Peyer's patch (tissue), 4 donors: Measurements from ENCODE around the gene TMOD3. TPM values are rescaled to one million over a fixed set of nuclear protein-coding genes. Genes with fewer than 3 reads are reported as not detected.

Experiments
- DNase-seq, 3 donors: peaks; one replicate each; pipeline ENCODE4 v3.0.0-alpha.2; 2017 to 2019
- H3K27ac ChIP-seq, 4 donors: fragments of 200-600 bp; sonication (generic); one replicate each; pipeline ENCODE4 v1.5.1; 2016 to 2019
- H3K27me3 ChIP-seq, 2 donors: fragments of 200-600 bp; sonication (generic); one replicate each; pipeline ENCODE4 v1.5.1; 2019
- H3K36me3 ChIP-seq, 3 donors: fragments of 200-600 bp; sonication (generic); one replicate each; pipeline ENCODE4 v1.5.1; 2016 to 2019
- H3K4me1 ChIP-seq, 4 donors: fragments of 200-600 bp; sonication (generic); one replicate each; pipeline ENCODE4 v1.5.1; 2016 to 2019
- H3K4me3 ChIP-seq, 4 donors: fragments of 200-600 bp; sonication (generic); 1 replicate in 3 of 4; 2 replicates in 1 of 4; pipeline ENCODE4 v1.5.1; 2016 to 2019; ENCODE audit warnings: mild to moderate bottlenecking in 1 of 4
- H3K9me3 ChIP-seq, 4 donors: fragments of 200-600 bp; sonication (generic); one replicate each; pipeline ENCODE4 v1.5.1; 2016 to 2019; ENCODE audit warnings: mild to moderate bottlenecking in 1 of 4
- CTCF ChIP-seq, 6 experiments: fragments of 450-650 bp in 4 of 6; fragments of 200-600 bp in 2 of 6; sonication (generic) in 1 of 6; IDR thresholded peaks; one replicate each; pipeline ENCODE4 v1.5.1; 2017 to 2019; ENCODE audit warnings: antibody characterized with exemption in 6 of 6, mild to moderate bottlenecking in 3 of 6, moderate library complexity in 1 of 6
- POLR2A ChIP-seq, 2 donors: fragments of 450-650 bp; IDR thresholded peaks; one replicate each; pipeline ENCODE4 v1.5.1; 2017; ENCODE audit warnings: antibody characterized with exemption in 2 of 2, mild to moderate bottlenecking in 2 of 2, moderate library complexity in 2 of 2
- total RNA-seq, 4 donors: library from RNA; depleted of rRNA; stranded (reverse); fragments of >200 nt; gene quantifications; one replicate each; pipeline ENCODE4 v1.1.0, GENCODE V29; 2016

Gene TMOD3
- total RNA-seq, 4 donors from 2014 or later = 39.3 to 51.8 (median 42.0) TPM

- Histone ChIP-seq H3K4me3 (no peak overlapping the region), H3K9me3 (no peaks in the 10 kb centered on the region), H3K4me1 (no peaks in the 10 kb centered on the region), H3K27me3 (no peaks in the 10 kb centered on the region), H3K27ac (no peak overlapping the region), H3K36me3 (peaks cover 0 to 16% (median 0%) of the 10 kb centered on the region in 3 donors)
- DNase-seq = no peak
- TF ChIP-seq CTCF (IDR thresholded peaks at IDR 0.05) (no peak), POLR2A (IDR thresholded peaks at IDR 0.05) (no peak)
Observed at GRCh38 chr15:51802593-51802992, 26.9 kb upstream of the TMOD3 start.

GRCh38 chr15:51803965-51804364 is 25.5 kb upstream of the TMOD3 start:
- Histone ChIP-seq H3K4me3 (no peak overlapping the region), H3K9me3 (no peaks in the 10 kb centered on the region), H3K27ac (no peak overlapping the region), H3K27me3 (no peaks in the 10 kb centered on the region), H3K4me1 (no peaks in the 10 kb centered on the region), H3K36me3 (peaks cover 0 to 11% (median 0%) of the 10 kb centered on the region in 3 donors)
- DNase-seq = no peak
- TF ChIP-seq CTCF (IDR thresholded peaks at IDR 0.05) (no peak), POLR2A (IDR thresholded peaks at IDR 0.05) (no peak)

- Histone ChIP-seq H3K27me3 (no peaks in the 10 kb centered on the region), H3K27ac (no peak overlapping the region), H3K36me3 (peaks cover 0 to 4% (median 0%) of the 10 kb centered on the region in 3 donors), H3K4me3 (no peak overlapping the region), H3K9me3 (no peaks in the 10 kb centered on the region), H3K4me1 (no peaks in the 10 kb centered on the region)
- no peak for DNase-seq
- TF ChIP-seq CTCF (IDR thresholded peaks at IDR 0.05) (no peak), POLR2A (IDR thresholded peaks at IDR 0.05) (no peak)
Observed at GRCh38 chr15:51806123-51806522, 23.3 kb upstream of the TMOD3 start.

GRCh38 chr15:51809457-51809856 is 20.0 kb upstream of the TMOD3 start:
- Histone ChIP-seq H3K27me3 (no peaks in the 10 kb centered on the region), H3K4me1 (no peaks in the 10 kb centered on the region), H3K9me3 (no peaks in the 10 kb centered on the region), H3K36me3 (peaks cover 0 to 4% (median 0%) of the 10 kb centered on the region in 3 donors), H3K4me3 (no peak overlapping the region), H3K27ac (no peak overlapping the region)
- TF ChIP-seq POLR2A (IDR thresholded peaks at IDR 0.05) (no peak), CTCF (IDR thresholded peaks at IDR 0.05) (no peak)
- DNase-seq = no peak

- peaks cover 0 to 8% (median 0%) of the 10 kb centered on the region in 4 donors for H3K4me1 ChIP-seq
- no peaks in the 10 kb centered on the region for H3K9me3 ChIP-seq
- no peak for DNase-seq
- H3K4me3 ChIP-seq = no peak overlapping the region
- H3K27me3 ChIP-seq = no peaks in the 10 kb centered on the region
- H3K36me3 ChIP-seq = peaks cover 0 to 4% (median 0%) of the 10 kb centered on the region in 3 donors
- TF ChIP-seq POLR2A (IDR thresholded peaks at IDR 0.05) (no peak), CTCF (IDR thresholded peaks at IDR 0.05) (no peak)
- no peak overlapping the region for H3K27ac ChIP-seq
Observed at GRCh38 chr15:51812598-51812997, 16.9 kb upstream of the TMOD3 start.

DNA sequence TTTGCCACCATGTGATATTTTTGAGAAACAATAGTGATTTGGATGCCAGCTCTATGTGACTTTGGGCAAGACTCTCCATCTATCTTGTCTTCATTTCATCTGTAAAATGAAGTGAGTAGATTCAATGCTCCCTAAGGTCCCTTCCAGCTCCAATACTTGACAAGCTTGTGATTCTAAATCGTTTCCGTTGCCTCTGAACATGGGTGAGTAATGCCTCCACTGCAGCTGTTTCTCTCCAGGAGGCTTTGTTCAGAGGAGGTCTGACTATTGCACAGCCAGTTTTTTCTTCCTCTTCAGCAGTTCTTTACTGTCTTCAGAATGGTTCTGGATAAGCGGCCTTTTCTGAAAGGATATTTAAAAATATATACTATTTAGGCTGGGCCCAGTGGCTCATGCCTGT is 14.8 kb upstream of the TMOD3 start:
- no peaks in the 10 kb centered on the region for H3K36me3 ChIP-seq
- H3K4me1 ChIP-seq = peaks cover 0 to 8% (median 0%) of the 10 kb centered on the region in 4 donors
- H3K27me3 ChIP-seq = no peaks in the 10 kb centered on the region
- no peak for TF ChIP-seq CTCF (IDR thresholded peaks at IDR 0.05)
- no peak overlapping the region for H3K4me3 ChIP-seq
- DNase-seq = no peak
- H3K9me3 ChIP-seq = no peaks in the 10 kb centered on the region
- H3K27ac ChIP-seq = no peak overlapping the region
